Measurements from ENCODE around the gene GLIPR1L1.

DNA sequence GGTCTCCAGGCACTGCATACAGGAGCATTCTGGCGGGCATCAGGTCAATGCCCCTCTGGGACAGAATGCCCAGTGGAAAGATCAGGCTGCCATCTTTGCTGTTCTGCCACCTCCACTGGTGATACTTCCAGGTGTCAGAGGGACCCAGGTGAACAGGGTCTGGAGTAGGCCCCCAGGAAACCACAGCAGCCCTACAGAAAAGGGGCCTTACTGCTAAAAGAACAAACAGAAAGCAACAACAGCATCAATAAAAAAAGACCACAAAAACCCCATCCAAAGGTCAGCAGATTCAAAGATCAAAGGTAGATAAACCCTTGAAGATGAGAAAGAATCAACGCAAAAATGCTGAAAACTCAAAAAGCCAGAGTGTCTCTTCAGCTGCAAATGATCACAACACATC lies 15.9 kb downstream of the GLIPR1L1 start:
- TF ChIP-seq, protein P1, sequence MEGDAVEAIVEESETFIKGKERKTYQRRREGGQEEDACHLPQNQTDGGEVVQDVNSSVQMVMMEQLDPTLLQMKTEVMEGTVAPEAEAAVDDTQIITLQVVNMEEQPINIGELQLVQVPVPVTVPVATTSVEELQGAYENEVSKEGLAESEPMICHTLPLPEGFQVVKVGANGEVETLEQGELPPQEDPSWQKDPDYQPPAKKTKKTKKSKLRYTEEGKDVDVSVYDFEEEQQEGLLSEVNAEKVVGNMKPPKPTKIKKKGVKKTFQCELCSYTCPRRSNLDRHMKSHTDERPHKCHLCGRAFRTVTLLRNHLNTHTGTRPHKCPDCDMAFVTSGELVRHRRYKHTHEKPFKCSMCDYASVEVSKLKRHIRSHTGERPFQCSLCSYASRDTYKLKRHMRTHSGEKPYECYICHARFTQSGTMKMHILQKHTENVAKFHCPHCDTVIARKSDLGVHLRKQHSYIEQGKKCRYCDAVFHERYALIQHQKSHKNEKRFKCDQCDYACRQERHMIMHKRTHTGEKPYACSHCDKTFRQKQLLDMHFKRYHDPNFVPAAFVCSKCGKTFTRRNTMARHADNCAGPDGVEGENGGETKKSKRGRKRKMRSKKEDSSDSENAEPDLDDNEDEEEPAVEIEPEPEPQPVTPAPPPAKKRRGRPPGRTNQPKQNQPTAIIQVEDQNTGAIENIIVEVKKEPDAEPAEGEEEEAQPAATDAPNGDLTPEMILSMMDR (IDR thresholded peaks at IDR 0.05), result no peak
- TF ChIP-seq POLR2A (IDR thresholded peaks at IDR 0.05), result no peak
